Measurements from ENCODE around the gene PTPRM.

DNA sequence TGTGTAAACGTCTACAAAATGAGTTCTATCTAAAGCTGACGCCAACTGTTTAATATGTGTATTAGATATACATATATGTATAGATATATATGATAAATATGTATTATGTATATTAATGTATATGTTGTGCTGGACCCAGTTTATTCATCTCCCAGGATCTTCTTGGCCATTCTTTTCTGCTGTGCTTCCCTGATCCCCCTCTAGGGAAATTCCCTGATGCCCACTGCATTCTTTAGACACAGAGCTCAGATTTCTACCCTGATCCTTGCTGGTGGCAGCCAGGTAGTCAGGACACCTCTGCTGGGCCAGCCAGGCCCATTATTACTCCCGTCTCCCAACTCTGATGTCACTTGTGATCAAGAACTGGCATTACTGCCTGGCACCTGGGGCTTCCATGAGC is 292.0 kb downstream of the PTPRM start:
- TF ChIP-seq MXI1 (IDR thresholded peaks at IDR 0.05; ENCODE audit: borderline replicate concordance, low read depth, low read length) (no peak), CHD1 (IDR thresholded peaks at IDR 0.05; ENCODE audit: low read depth, low read length) (no peak), RAD21 (IDR thresholded peaks at IDR 0.05; ENCODE audit: low read length) (no peak), POLR2A (IDR thresholded peaks at IDR 0.05; ENCODE audit: low read depth, low read length) (no peak), RFX5 (IDR thresholded peaks at IDR 0.05; ENCODE audit: low read depth, low read length) (no peak), CEBPB (IDR thresholded peaks at IDR 0.05; ENCODE audit: low read depth, low read length) (no peak), FOS (IDR thresholded peaks at IDR 0.05; ENCODE audit: low read depth, low read length) (no peak), MAZ (IDR thresholded peaks at IDR 0.05; ENCODE audit: borderline replicate concordance, low read depth, low read length) (no peak), RCOR1 (IDR thresholded peaks at IDR 0.05; ENCODE audit: insufficient replicate concordance, low read length) (no peak), SMC3 (IDR thresholded peaks at IDR 0.05; ENCODE audit: low read depth, low read length) (no peak)
- TF ChIP-seq, protein P1, sequence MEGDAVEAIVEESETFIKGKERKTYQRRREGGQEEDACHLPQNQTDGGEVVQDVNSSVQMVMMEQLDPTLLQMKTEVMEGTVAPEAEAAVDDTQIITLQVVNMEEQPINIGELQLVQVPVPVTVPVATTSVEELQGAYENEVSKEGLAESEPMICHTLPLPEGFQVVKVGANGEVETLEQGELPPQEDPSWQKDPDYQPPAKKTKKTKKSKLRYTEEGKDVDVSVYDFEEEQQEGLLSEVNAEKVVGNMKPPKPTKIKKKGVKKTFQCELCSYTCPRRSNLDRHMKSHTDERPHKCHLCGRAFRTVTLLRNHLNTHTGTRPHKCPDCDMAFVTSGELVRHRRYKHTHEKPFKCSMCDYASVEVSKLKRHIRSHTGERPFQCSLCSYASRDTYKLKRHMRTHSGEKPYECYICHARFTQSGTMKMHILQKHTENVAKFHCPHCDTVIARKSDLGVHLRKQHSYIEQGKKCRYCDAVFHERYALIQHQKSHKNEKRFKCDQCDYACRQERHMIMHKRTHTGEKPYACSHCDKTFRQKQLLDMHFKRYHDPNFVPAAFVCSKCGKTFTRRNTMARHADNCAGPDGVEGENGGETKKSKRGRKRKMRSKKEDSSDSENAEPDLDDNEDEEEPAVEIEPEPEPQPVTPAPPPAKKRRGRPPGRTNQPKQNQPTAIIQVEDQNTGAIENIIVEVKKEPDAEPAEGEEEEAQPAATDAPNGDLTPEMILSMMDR (conservative IDR thresholded peaks at IDR 0.05; ENCODE audit: low read depth, low read length): no peak
